ENCODE results near the gene IZUMO4.

IZUMO4 gene

DNA sequence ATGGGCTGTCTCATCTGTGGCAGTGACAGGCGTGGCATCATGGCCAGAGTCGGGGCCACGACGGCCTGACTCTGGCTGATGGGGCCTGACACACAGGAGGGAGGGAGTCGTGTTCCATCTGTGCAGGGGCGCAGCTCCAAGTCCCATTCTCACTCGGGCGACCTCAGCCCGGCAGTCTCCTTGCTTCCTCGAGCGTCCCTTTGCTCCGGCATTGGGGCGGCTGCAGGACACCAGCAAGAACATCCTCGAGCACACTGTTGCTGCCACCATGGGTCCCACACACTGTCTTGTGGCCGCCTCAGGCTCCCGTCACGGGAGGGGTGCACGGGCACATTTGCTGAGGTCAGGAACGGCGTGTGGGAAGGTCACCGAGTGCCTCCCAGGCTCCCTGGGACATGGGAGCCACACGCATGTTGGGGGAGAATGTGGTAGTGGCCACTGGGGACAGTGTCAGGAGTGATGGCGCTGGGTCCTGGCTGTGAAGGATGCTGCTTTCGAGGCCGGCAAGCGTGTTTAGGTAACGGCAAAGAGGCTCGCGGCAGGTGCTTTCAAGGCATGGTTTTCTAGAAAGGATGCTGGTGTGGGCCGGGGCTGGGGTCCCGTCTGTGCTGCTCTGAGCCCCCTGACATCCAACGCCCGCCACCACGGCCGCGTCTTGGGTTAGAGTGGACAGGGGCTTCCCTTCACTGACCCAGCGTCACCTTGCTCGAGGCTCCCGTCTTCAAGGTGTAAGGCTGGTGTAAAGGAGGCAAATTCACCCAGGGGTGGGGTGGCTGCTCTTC is 3.4 kb downstream of the IZUMO4 start:
- DNase-seq (ENCODE audit: low spot score in 2 of 2) = no peak
- in situ Hi-C loops (cut with MboI; ENCODE audit: low sequenced_read_pairs) = no loop called here
- peaks cover 41% of the 10 kb centered on the region for H3K36me3 ChIP-seq (replicated peaks)

DNA sequence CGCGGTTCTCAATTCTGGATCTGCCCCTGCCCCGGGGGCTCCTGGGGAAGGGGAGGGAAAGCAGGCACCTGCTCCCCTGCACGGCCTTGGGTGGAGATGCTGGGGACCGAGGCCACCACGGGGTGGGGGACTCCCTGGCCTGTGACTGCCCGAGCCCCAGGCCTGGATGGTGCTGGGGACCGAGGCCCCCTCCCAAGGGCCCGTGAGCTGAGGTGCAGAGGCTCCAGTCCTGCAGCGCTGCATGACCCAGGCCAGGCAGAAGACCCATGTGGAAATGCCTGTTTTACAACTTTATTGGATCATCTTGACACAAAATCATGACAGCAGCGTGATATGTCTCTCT is 4.0 kb downstream of the IZUMO4 start:
- no peak for DNase-seq (ENCODE audit: low spot score in 2 of 2)
- H3K9me3 ChIP-seq = peaks cover 2% of the 10 kb centered on the region
- H3K36me3 ChIP-seq (replicated peaks) = peaks cover 47% of the 10 kb centered on the region
- no peak overlapping the region for H3K4me3 ChIP-seq
- in situ Hi-C loops (cut with MboI; ENCODE audit: low sequenced_read_pairs) = no loop called here
- H3K27me3 ChIP-seq (ENCODE audit: low read depth) = no peaks in the 10 kb centered on the region
- peaks cover 3% of the 10 kb centered on the region; the same call in 1 of the 2 replicates for H3K4me1 ChIP-seq

More for the DNA sequence above, 3.4 kb downstream of the IZUMO4 start:
- H3K4me1 ChIP-seq = peaks cover 3% of the 10 kb centered on the region; the same call in 1 of the 2 replicates
- no peaks in the 10 kb centered on the region for H3K27me3 ChIP-seq (ENCODE audit: low read depth)
- no peaks in the 10 kb centered on the region for H3K9me3 ChIP-seq
- no peak overlapping the region for H3K4me3 ChIP-seq

DNA sequence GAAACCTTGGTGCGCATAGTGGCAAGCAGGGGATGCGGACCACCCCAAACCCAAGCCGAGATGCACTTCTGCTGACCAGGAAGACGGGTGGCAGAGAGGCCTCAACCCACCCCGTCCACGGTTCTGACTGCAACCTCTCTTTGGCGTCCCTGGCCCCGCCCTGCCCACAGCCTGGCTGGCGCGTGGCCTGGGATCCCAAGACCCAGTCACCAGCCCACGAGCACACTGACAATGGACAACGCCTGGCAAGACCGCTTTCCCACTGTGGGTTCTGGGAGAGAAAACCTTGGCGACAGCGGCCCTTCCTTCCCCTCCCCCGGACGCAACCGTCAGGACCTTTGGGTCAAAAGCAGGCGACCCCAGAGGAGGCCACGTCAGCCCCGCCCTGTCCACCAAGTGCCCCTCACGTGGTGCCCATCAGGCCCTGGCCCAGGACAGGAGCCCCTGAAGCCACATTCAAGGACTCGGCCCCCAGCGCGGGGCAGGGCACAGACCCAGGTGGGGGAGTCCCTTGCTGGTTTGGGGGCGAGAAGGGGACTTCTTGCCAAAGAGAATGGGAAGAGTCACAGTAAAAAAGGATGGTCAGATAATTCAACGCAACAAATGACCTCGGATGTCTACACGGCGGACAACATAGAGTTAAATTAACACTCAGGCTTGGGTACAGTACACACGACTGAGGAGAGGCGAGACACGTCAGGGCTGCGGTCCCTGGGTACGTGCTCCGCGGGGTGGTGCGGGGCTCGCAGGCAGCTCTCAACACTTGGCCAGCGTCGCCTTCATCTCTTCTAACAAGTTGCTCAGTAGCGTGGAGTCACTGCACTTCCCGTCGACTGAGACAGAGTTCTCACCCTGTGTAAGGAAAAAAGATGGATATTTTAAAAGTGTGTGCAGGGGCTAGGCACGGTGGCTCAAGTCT is 5.0 kb downstream of the IZUMO4 start:
- Histone ChIP-seq H3K36me3 (replicated peaks) (peaks cover 54% of the 10 kb centered on the region), H3K4me1 (peaks cover 3% of the 10 kb centered on the region; the same call in 1 of the 2 replicates), H3K9me3 (peaks cover 9% of the 10 kb centered on the region), H3K4me3 (no peak overlapping the region), H3K27me3 (ENCODE audit: low read depth) (no peaks in the 10 kb centered on the region)
- no peak for DNase-seq (ENCODE audit: low spot score in 2 of 2)
- in situ Hi-C loops (cut with MboI; ENCODE audit: low sequenced_read_pairs) = no loop called here

DNA sequence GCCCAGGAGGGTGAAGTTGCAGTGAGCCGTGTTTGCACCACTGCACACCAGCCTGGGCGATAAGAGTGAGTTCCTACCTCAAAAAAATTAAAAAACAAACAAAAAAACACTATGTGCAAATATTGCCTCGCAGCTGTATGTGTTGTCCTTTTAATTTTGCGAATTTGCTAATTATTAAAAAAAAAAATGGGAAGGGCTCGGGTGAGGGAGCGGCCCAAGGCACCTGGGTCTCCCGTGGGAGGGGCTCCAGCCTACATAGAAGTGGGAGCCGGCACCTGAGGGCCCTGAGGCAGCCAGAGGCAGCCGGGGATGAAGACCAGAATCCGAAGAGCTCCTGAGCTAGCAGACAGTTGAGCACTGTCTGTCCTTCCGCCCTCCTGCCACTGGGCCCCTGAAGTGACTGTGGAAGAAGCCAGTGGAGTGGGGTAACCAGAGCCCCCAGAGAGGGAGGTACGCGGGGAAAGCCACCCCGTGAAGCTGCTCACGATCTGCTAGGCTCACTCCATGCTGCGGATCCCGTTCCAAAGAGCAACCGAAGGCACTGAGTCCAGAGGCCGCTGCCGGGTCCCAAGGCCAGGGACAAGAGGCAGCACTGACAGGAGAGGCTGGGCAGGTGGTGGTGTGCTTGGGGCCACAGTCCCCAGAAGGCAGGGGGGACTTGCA is 6.5 kb downstream of the IZUMO4 start:
- DNase-seq (ENCODE audit: low spot score in 2 of 2) = no peak
- in situ Hi-C loops (cut with MboI; ENCODE audit: low sequenced_read_pairs) = no loop called here
- Histone ChIP-seq H3K9me3 (peaks cover 9% of the 10 kb centered on the region), H3K27me3 (ENCODE audit: low read depth) (no peaks in the 10 kb centered on the region), H3K36me3 (replicated peaks) (peaks cover 65% of the 10 kb centered on the region), H3K4me3 (no peak overlapping the region), H3K4me1 (no peaks in the 10 kb centered on the region)

DNA sequence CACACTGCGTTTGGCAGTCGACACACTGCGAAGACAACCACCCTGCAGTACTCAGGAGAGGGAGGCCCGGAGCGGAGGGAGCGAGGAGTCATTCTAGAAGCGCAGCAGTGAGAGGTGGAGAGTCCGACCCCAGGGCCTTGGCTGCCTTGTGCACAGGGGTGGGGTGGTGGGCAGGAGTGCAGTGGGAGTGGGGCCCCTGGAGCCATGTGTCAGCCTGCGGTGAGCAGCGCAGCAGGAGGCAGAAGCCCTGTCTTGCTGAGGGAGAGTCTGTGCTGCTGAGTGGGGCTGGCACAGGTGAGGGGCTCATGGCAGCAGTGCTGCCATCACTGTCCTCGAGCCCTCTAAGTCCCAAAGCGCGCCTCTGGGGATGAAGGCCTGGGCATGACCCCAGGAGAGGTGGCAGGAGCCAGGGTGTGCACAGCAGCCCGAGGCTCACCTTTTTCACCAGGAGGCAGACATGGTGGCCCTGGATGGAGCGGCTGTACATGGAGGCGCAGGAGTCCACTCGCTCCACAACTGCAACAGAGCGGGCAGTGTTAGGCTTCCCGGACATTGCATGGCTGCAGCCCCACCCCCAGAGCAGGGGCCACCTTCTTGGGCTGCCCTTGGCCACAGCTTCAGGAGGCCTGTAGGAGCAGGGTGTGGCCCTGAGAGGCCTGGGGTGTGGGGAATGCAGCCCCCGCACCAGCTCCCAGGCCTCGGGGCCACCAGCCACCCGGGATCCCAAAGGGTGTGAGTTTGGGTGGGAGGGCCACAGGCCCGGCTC is 11.7 kb downstream of the IZUMO4 start:
- in situ Hi-C loops (cut with MboI; ENCODE audit: low sequenced_read_pairs) = no loop called here
- H3K4me3 ChIP-seq = no peak overlapping the region
- H3K36me3 ChIP-seq (replicated peaks) = peaks cover 84% of the 10 kb centered on the region
- H3K4me1 ChIP-seq = no peaks in the 10 kb centered on the region
- DNase-seq (ENCODE audit: low spot score in 2 of 2) = no peak
- H3K27me3 ChIP-seq (ENCODE audit: low read depth) = no peaks in the 10 kb centered on the region
- H3K9me3 ChIP-seq = peaks cover 9% of the 10 kb centered on the region

DNA sequence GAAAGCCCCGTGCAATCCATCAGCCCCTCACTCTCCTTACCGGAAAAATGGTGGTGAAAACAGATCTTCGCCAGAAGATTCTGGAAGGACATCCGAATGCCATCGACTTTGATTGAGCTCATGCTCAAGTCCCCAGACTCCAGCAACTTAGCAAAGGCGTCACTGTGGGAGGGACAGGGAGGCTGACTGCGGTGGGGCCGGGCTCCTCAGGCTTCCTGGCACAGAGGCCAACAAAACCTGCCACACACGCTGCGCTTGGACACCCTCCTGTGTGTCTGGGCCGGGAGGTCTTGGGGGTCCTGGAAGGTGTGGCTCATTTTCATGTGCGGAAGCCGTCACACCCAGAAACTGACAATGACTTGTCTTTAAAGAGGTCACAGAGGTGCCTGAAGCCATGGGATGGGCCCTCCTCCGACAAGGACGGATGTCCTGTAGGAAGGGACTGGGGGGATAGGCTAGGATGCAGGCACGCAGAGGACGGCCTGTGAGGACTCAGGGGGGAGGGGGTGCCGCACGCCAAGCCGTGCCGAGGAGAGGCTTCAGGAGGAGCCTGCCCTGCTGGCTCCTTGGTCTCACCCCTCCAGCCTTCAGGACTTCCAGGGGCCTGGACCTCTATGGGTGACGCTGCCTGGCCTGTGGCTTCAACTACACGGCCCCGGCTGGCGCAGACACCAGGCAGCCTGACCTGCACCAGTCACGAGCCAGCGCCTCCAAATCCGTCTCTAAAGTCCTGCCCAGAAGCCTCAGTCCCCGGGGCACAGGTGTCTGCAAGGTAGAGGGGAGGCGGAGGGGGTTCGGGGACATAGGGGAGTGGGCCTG is 12.5 kb downstream of the IZUMO4 start:
- no peak overlapping the region for H3K4me3 ChIP-seq
- in situ Hi-C loops (cut with MboI; ENCODE audit: low sequenced_read_pairs) = no loop called here
- peaks cover 89% of the 10 kb centered on the region for H3K36me3 ChIP-seq (replicated peaks)
- no peaks in the 10 kb centered on the region for H3K4me1 ChIP-seq
- peaks cover 9% of the 10 kb centered on the region for H3K9me3 ChIP-seq
- no peak for DNase-seq (ENCODE audit: low spot score in 2 of 2)
- no peaks in the 10 kb centered on the region for H3K27me3 ChIP-seq (ENCODE audit: low read depth)

DNA sequence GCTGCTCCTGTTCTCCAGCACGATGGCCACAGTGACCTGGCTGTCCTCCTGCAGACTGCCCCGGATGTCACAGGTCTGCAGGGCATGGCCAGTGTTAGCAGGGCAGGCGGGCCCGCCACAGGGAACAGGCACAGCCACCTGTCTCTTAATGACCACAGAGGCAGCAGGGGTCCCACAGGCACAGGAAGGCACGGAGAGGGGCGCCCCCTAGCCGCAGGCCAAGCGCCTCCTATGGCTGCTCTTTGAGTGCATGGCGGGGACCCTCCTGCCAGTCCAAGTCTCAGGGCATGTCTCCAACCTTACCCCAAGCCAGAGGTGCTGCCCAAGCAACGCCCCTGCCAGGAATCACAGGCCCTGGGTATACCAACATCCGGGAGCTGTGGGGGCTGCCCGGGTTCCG is 14.1 kb downstream of the IZUMO4 start:
- Histone ChIP-seq H3K4me3 (no peak overlapping the region), H3K27me3 (ENCODE audit: low read depth) (no peaks in the 10 kb centered on the region), H3K36me3 (replicated peaks) (peaks cover 93% of the 10 kb centered on the region), H3K9me3 (peaks cover 5% of the 10 kb centered on the region), H3K4me1 (no peaks in the 10 kb centered on the region)
- no peak for DNase-seq (ENCODE audit: low spot score in 2 of 2)
- in situ Hi-C loops (cut with MboI; ENCODE audit: low sequenced_read_pairs) = no loop called here

DNA sequence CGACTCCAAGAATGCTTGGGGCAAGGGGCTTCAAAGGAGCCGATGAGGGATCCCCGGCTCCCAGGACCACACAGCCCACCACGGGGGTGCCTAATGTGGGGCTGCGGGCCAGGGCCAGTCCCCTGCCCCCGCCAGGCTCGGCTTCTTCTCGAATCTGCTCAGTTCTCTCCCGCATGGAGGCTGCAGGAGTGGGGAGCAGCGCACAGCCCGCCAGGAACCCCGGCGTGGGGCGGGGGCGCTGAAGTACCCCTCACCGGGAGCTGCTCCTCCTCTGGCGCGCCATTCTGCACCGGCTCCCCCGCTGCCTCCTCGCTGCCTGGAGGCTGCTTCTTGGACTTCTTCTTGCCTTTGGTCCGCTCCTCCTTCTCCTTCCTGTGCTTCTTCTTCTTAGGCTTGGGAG is 14.7 kb downstream of the IZUMO4 start:
- in situ Hi-C loops (cut with MboI; ENCODE audit: low sequenced_read_pairs) = no loop called here
- Histone ChIP-seq H3K9me3 (no peaks in the 10 kb centered on the region; the same call in 1 of the 2 replicates), H3K4me3 (no peak overlapping the region), H3K36me3 (replicated peaks) (peaks cover 93% of the 10 kb centered on the region), H3K4me1 (no peaks in the 10 kb centered on the region), H3K27me3 (ENCODE audit: low read depth) (no peaks in the 10 kb centered on the region)
- DNase-seq (ENCODE audit: low spot score in 2 of 2) = no peak

DNA sequence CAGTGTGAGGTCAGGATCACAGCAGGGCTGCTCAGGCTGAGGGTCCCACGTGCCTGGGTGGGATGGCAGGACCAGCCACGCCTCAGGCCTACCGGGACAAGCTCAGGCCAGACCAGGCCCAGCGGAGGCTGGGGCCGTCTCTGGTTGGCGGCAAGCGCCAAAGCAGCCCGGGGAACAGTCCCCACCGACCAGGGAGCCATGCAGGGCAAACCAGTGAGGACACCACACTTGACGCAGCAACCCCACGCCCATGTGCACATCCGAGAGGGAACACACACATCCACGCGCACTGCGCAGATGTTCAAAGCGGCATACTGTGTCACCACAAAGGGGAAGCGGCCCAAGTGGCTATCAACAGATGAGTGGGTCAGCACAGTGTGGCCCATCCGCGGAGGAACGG is 15.2 kb downstream of the IZUMO4 start:
- in situ Hi-C loops (cut with MboI; ENCODE audit: low sequenced_read_pairs) = no loop called here
- no peak for DNase-seq (ENCODE audit: low spot score in 2 of 2)
- Histone ChIP-seq H3K36me3 (replicated peaks) (peaks cover 93% of the 10 kb centered on the region), H3K4me3 (no peak overlapping the region), H3K9me3 (no peaks in the 10 kb centered on the region), H3K27me3 (ENCODE audit: low read depth) (no peaks in the 10 kb centered on the region), H3K4me1 (no peaks in the 10 kb centered on the region)

DNA sequence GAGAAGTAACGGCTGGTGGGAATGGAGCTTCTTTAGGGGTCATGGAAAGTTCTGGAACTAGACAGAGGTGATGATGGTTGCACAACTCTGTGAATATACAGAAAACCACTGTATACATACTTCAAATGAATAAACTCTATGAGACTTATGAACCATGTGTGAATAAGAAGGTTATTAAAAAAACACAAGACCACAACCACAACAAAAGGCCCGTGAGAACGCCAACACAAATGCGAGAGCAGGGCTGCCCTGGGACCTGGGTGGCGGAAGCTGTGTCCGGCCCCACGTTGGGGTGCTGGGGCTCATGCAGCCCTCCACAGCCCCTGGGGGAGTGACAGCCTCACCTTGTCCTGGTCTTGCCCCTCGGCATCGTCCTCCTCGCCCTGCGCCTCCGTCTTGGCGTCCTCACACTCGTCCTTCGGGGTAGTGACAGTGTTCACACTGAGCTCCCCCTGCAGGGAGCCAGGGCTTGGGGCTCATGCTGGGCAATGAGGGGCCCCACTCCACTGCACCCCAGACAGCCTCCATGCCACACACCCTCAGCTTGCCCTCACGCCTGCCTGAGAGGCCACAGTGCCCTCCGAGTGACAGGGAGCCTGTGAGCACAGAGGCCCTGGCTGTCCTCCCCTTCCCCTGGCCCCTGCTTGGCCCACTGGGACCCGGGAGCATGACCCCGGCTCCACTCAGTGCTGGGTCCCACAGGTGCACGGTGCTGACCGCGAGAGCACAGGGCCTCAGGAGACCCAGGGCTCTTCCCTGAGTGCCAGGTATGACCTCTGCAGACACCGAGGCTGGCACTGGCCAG is 16.0 kb downstream of the IZUMO4 start:
- no peak overlapping the region for H3K4me3 ChIP-seq
- H3K4me1 ChIP-seq = no peaks in the 10 kb centered on the region
- in situ Hi-C loops (cut with MboI; ENCODE audit: low sequenced_read_pairs) = no loop called here
- H3K27me3 ChIP-seq (ENCODE audit: low read depth) = no peaks in the 10 kb centered on the region
- DNase-seq (ENCODE audit: low spot score in 2 of 2) = no peak
- peaks cover 97% of the 10 kb centered on the region for H3K36me3 ChIP-seq (replicated peaks)
- H3K9me3 ChIP-seq = no peaks in the 10 kb centered on the region

DNA sequence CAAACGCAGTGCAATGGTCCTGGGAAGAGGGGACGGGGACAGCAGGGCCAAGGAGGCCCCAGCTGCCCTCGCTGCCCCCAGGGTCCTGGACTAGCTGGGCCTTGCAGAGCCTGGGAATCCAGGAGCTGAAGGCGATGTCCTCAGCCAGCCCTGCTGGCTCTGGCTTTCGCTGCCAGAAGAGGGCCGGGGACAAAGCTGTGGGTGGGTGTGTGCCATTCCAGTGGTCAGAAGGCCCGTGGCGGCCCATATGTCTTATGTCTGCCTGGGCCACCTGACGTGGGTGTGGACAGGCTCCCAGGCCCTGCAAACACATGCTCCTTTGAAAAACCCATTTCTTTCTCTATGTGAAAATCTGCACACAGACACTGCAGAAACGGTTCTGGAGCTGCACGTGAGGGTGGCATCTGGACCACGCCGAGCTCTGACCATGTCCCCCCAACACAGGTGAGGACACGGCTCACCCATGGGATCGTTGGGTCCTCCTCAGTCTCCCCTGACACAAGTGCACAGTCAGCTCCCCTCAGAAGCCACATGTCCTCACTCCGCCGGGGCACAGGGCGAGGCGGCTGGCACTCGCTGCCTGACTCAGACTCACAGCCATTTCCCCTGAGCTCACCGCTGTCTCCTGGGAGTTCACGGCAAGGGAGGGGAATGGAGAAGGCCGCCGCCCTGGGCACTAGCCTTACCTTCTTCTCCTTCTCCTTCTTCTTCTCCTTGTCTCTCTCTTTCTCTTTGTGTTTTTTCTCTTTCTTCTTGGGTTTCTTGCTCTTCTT is 16.9 kb downstream of the IZUMO4 start:
- H3K36me3 ChIP-seq (replicated peaks) = peaks cover 97% of the 10 kb centered on the region
- H3K4me3 ChIP-seq = no peak overlapping the region
- no peaks in the 10 kb centered on the region for H3K27me3 ChIP-seq (ENCODE audit: low read depth)
- no peaks in the 10 kb centered on the region for H3K4me1 ChIP-seq
- H3K9me3 ChIP-seq = no peaks in the 10 kb centered on the region
- DNase-seq (ENCODE audit: low spot score in 2 of 2) = no peak
- in situ Hi-C loops (cut with MboI; ENCODE audit: low sequenced_read_pairs) = no loop called here
